Choroid plexus epithelial cell (primary cell): ENCODE results near the gene XPO5.

ENCODE experiments used
- DNase-seq: peaks from one replicate; pipeline ENCODE4 v3.0.0-alpha.2; 2010; ENCODE audit warnings: low read depth
- H3K4me3 ChIP-seq: 2 replicates; pipeline ENCODE4 v1.5.1; 2011; ENCODE audit warnings: low read depth, mild to moderate bottlenecking, control low read depth, low read length, moderate library complexity
- CTCF ChIP-seq: conservative IDR thresholded peaks from 2 replicates; pipeline ENCODE4 v1.5.1; 2011; ENCODE audit warnings: low read depth, mild to moderate bottlenecking, control low read depth, inconsistent platforms, low read length, moderate library complexity

XPO5 gene

GRCh38 chr6:43524483-43524961 lies 51.3 kb downstream of the XPO5 start:
- no peak for TF ChIP-seq CTCF
- H3K4me3 ChIP-seq = no peak overlapping the region
- no peak for DNase-seq

GRCh38 chr6:43523284-43523683 lies 52.6 kb downstream of the XPO5 start:
- DNase-seq = no peak
- no peak overlapping the region for H3K4me3 ChIP-seq
- no peak for TF ChIP-seq CTCF

- no peak for TF ChIP-seq CTCF
- no peak for DNase-seq
Observed at GRCh38 chr6:43522547-43523261, 53.1 kb downstream of the XPO5 start.

GRCh38 chr6:43521836-43522235 lies 54.0 kb downstream of the XPO5 start:
- DNase-seq = no peak
- no peak overlapping the region for H3K4me3 ChIP-seq
- no peak for TF ChIP-seq CTCF

More at GRCh38 chr6:43522547-43523261, 53.1 kb downstream of the XPO5 start:
- no peak overlapping the region for H3K4me3 ChIP-seq

- DNase-seq = no peak
- no peak overlapping the region for H3K4me3 ChIP-seq
- TF ChIP-seq CTCF = no peak
Observed at GRCh38 chr6:43520097-43520496, 55.7 kb downstream of the XPO5 start.

DNA sequence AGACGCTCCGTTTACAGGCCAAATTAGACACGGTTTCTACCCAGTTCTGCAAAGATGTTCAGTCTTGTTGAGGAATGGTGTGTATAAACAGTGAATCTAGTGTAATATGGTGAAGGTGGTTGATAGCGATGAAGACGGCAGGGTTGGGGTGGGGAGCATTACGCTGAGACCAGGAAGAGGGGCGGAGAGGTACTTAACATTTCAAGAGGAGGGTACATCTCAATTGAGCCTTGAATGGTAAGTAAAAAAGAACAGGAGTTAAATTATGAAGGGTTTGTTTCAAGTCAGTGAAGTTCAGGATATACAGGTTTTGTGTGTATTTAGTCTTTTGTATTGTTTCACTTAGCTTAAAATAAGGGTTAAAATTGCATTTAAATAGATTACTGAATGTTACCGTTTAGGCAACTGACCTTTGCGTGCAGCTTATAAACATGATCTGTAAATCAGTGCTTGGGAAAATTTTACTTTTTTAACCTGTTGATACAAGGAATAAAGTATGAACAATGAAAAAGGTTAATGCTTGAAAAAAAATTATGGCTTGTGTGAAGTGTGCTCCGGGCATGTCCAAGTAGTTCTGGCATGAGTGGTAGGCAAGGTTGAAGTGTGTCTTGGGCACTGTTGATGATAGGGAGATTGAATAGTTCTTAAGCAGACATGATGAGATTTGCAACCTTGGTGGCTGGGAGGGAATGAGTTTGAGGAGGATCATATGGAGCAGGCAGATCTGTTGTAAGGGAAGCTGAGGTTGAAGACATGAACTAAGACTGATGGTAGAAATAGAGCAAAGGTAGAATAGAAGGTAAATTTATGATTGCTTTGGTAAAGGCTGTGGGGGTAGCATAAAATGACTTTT lies 58.1 kb downstream of the XPO5 start:
- peak overlapping the region; percentile 98 for H3K4me3 ChIP-seq
- DNase-seq = no peak
- no peak for TF ChIP-seq CTCF
